ENCODE measurements around the gene IQCC.

DNA sequence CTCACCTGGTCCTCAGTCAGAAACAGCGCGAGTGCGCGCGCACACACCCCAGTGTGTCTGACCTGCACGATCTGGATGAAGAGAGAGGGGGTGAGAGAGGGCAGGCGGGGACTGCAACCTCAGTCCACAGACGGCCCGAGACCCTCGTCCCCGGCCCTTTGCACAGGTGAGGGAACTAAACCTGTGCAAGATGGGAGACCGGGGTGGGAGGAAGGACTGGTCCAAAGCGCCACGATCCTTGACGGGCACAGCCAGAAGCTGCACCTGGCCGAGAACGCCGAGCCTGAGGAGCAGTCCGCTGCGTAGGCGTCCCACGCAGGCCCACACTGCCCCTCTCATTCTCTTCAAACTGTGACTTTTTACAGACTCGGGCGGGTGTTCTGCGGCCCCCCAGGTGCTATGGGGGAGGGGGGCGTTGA, 519 bp upstream of the IQCC start:
- TF ChIP-seq, protein P1, sequence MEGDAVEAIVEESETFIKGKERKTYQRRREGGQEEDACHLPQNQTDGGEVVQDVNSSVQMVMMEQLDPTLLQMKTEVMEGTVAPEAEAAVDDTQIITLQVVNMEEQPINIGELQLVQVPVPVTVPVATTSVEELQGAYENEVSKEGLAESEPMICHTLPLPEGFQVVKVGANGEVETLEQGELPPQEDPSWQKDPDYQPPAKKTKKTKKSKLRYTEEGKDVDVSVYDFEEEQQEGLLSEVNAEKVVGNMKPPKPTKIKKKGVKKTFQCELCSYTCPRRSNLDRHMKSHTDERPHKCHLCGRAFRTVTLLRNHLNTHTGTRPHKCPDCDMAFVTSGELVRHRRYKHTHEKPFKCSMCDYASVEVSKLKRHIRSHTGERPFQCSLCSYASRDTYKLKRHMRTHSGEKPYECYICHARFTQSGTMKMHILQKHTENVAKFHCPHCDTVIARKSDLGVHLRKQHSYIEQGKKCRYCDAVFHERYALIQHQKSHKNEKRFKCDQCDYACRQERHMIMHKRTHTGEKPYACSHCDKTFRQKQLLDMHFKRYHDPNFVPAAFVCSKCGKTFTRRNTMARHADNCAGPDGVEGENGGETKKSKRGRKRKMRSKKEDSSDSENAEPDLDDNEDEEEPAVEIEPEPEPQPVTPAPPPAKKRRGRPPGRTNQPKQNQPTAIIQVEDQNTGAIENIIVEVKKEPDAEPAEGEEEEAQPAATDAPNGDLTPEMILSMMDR (IDR thresholded peaks at IDR 0.05; ENCODE audit: low read length): no peak
- TF ChIP-seq EZH2 (IDR thresholded peaks at IDR 0.05; ENCODE audit: borderline replicate concordance, low read length): no peak
